CD4-positive, CD25-positive, alpha-beta regulatory T cell (primary cell): ENCODE results near the gene DRGX. TPM values are rescaled to one million over a fixed set of nuclear protein-coding genes. Genes with fewer than 3 reads are reported as not detected.

Source experiments
- ATAC-seq, 2 donors: fragments of 150-1000 bp; cut with Tn5 transposase; one replicate each; pipeline ENCODE4 v1.10.0; 2021; ENCODE audit warnings: low read depth in 2 of 2, moderate number of reproducible peaks in 2 of 2, moderate library complexity in 1 of 2
- DNase-seq, 3 donors: peaks; one replicate each; pipeline versions ENCODE4 v3.0.0 to v3.0.0-alpha.2; 2012 to 2022; ENCODE audit warnings: mixed read lengths in 1 of 3
- H3K27ac ChIP-seq: one replicate; pipeline ENCODE4 v1.7.0; 2013; ENCODE audit warnings: mild to moderate bottlenecking, low read length; ENCODE audit not compliant: insufficient read depth, poor library complexity, severe bottlenecking
- H3K27me3 ChIP-seq: one replicate; pipeline ENCODE4 v1.7.0; 2013; ENCODE audit warnings: low read length; ENCODE audit not compliant: control insufficient read depth, insufficient read depth
- H3K36me3 ChIP-seq: one replicate; pipeline ENCODE4 v1.7.0; 2013; ENCODE audit warnings: mild to moderate bottlenecking, low read length, moderate library complexity; ENCODE audit not compliant: control insufficient read depth, insufficient read depth
- H3K4me1 ChIP-seq: 2 replicates; pipeline ENCODE4 v1.7.0; 2013; ENCODE audit warnings: mild to moderate bottlenecking, low read length; ENCODE audit not compliant: insufficient read depth, control insufficient read depth, poor library complexity, severe bottlenecking
- H3K4me3 ChIP-seq: one replicate; pipeline ENCODE4 v1.7.0; 2013; ENCODE audit warnings: low read depth, mild to moderate bottlenecking, low read length, moderate library complexity
- H3K9me3 ChIP-seq, 2 experiments: 1 replicate in 1 of 2; 2 replicates in 1 of 2; pipeline ENCODE4 v1.7.0; 2013; ENCODE audit warnings: low read length in 2 of 2, mild to moderate bottlenecking in 1 of 2, moderate library complexity in 1 of 2; ENCODE audit not compliant: control insufficient read depth in 2 of 2
- H3K27ac Mint-ChIP-seq, 3 donors: one replicate each; pipeline ENCODE4 v1.8.0; 2020 to 2022; ENCODE audit warnings: mild to moderate bottlenecking in 3 of 3, mixed read lengths in 3 of 3, moderate library complexity in 2 of 3
- H3K27me3 Mint-ChIP-seq: one replicate; pipeline ENCODE4 v1.8.0; 2022; ENCODE audit warnings: mild to moderate bottlenecking, mixed read lengths
- H3K36me3 Mint-ChIP-seq: one replicate; pipeline ENCODE4 v1.8.0; 2020; ENCODE audit warnings: mixed read lengths
- H3K4me1 Mint-ChIP-seq, 4 donors: one replicate each; pipeline ENCODE4 v1.8.0; 2020 to 2022; ENCODE audit warnings: mixed read lengths in 4 of 4, mild to moderate bottlenecking in 1 of 4
- H3K4me3 Mint-ChIP-seq, 4 donors: one replicate each; pipeline ENCODE4 v1.8.0; 2020 to 2022; ENCODE audit warnings: mild to moderate bottlenecking in 4 of 4, mixed read lengths in 4 of 4, moderate library complexity in 3 of 4
- H3K9me3 Mint-ChIP-seq, 7 donors: one replicate each; pipeline ENCODE4 v1.8.0; 2020 to 2022; ENCODE audit warnings: mixed read lengths in 7 of 7, mild to moderate bottlenecking in 3 of 7, moderate library complexity in 2 of 7
- polyA plus RNA-seq, 4 donors: library from polyadenylated mRNA; unstranded; fragments of 300-500 nt; fragmentation: Illumina TruSeq; gene quantifications; one replicate each; pipeline ENCODE4 v1.2.3, GENCODE V29; 2021
- total RNA-seq: library from RNA; stranded (reverse); gene quantifications from one replicate; pipeline ENCODE4 v1.2.3, GENCODE V29; 2022

The DRGX gene
- total and polyA plus RNA-seq, 5 donors from 2014 or later, result not detected

DNA sequence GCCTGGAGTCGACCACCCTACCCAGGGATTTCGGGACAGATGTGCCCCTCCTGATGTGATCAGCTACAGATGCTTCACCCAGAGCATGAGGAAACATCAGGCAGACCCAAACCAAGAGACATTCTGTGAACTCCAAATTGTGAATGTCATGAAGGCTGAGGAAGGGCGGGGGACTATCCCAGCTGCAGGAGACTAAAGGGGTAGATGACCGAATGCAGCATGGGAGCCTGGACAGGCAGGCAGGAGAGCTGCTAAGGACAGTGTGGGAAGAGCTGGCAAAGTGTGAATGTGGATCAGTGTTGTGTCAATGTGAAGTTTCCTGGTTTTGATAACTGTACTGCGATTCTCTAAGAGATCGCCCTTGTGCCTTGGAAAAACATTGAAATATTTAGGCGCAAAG is 19.2 kb upstream of the DRGX start:
- H3K4me3 Mint-ChIP-seq, result no peak overlapping the region
- H3K36me3 Mint-ChIP-seq, result no peaks in the 10 kb centered on the region
- H3K4me1 Mint-ChIP-seq, result no peaks in the 10 kb centered on the region
- no peak overlapping the region for H3K27ac ChIP-seq
- H3K9me3 ChIP-seq, result no peaks in the 10 kb centered on the region
- H3K27me3 Mint-ChIP-seq, result peaks cover 9% of the 10 kb centered on the region
- ATAC-seq, result no peak
- H3K36me3 ChIP-seq, result no peaks in the 10 kb centered on the region
- peaks cover 0 to 2% (median 0%) of the 10 kb centered on the region in 7 donors for H3K9me3 Mint-ChIP-seq
- DNase-seq, result no peak
- H3K4me3 ChIP-seq, result no peak overlapping the region
- no peak overlapping the region for H3K27ac Mint-ChIP-seq
- H3K4me1 ChIP-seq, result no peaks in the 10 kb centered on the region
- H3K27me3 ChIP-seq, result no peaks in the 10 kb centered on the region

DNA sequence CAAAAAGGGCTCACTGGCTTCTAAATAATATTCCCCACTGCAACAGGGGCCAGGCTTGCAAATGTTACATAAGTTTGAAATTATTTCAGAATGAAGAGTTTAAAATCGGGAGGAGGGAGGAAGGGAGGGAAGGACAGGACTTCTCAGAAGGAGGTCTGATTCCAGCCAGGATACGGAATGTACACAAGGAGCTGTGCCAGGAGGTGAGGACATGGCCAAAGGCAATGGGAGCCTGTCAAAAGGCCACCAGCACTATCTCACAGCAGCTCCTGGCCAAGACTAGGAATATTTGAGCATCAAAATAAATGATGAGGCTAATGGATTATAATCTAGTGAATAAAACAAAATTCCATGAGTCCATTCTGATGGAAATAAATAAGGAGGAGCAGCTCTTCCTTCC is 18.6 kb upstream of the DRGX start:
- Mint-ChIP-seq H3K27me3 (peaks cover 9% of the 10 kb centered on the region), H3K36me3 (no peaks in the 10 kb centered on the region)

DNA sequence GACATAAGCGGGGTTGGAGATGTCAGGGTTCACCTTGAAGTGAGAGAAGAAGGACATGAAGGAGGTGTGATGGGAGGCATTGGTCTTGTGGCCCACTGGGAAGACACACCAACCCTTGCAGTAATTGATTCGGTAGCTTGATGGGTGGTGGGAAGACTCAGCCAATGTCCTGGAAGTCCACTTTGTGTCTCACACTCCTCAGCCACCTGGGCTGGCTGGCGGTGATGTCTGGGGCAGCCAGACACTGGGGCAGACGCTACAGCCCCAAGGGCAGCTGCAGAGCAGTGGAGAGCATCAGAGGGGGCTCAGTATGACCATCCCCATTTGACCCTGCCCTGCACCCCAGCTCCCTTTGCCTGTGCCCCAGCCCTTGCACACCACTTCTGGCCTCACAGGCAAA is 16.7 kb upstream of the DRGX start:
- Histone ChIP-seq H3K9me3 (no peaks in the 10 kb centered on the region), H3K27ac (no peak overlapping the region), H3K4me1 (no peaks in the 10 kb centered on the region), H3K27me3 (no peaks in the 10 kb centered on the region), H3K4me3 (no peak overlapping the region), H3K36me3 (no peaks in the 10 kb centered on the region)
- DNase-seq, result no peak
- Mint-ChIP-seq H3K4me3 (no peak overlapping the region), H3K9me3 (peaks cover 0 to 2% (median 0%) of the 10 kb centered on the region in 7 donors), H3K4me1 (peaks cover 0 to 2% (median 0%) of the 10 kb centered on the region in 4 donors), H3K27me3 (peaks cover 17% of the 10 kb centered on the region), H3K36me3 (no peaks in the 10 kb centered on the region), H3K27ac (no peak overlapping the region)
- ATAC-seq, result no peak

More for the DNA sequence above, 18.6 kb upstream of the DRGX start:
- Histone ChIP-seq H3K27ac (no peak overlapping the region), H3K4me3 (no peak overlapping the region), H3K36me3 (no peaks in the 10 kb centered on the region), H3K27me3 (no peaks in the 10 kb centered on the region), H3K9me3 (no peaks in the 10 kb centered on the region), H3K4me1 (no peaks in the 10 kb centered on the region)
- ATAC-seq (no peak), DNase-seq (no peak)
- Mint-ChIP-seq H3K4me1 (no peaks in the 10 kb centered on the region), H3K9me3 (peaks cover 0 to 2% (median 0%) of the 10 kb centered on the region in 7 donors), H3K27ac (no peak overlapping the region), H3K4me3 (no peak overlapping the region)

DNA sequence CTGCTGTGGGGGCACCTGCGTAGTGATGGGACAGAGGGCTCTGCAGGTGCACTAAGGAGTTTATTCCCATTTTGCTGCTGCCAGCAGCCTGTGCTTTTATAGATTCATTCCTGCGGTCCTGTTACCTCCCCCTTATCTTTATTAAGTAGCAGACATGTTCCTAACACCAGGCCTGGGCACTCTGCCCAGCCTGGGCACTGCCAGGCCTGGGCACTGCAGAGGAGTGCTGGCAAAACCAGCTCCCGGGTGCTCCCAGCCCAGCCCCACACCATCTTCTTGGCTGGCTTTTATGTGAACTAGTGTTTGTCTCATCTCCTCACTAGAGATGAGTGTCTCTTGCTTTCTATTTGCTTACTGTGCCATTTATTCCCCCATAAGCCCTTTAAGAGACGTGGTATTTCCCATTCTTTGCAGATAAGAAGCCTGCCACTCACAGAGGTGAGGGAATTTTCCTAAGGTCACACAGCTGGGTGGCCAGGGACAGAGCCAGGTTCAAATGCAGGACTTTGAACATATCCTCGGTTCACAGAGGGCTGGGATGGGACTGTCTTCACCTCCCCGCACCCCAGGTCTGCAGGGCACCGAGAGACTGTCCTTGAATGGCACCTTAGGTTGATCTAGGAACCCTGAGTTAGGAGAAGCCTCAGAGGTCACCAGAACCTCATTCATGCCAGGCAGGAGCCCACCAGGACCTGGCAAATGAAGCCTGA is 14.6 kb upstream of the DRGX start:
- Mint-ChIP-seq H3K9me3 (peaks cover 0 to 2% (median 0%) of the 10 kb centered on the region in 7 donors), H3K4me3 (no peak overlapping the region), H3K4me1 (peaks cover 0 to 2% (median 0%) of the 10 kb centered on the region in 4 donors), H3K36me3 (no peaks in the 10 kb centered on the region), H3K27ac (no peak overlapping the region), H3K27me3 (peaks cover 22% of the 10 kb centered on the region)
- ATAC-seq, result no peak
- no peak overlapping the region for H3K4me3 ChIP-seq
- peaks cover 2% of the 10 kb centered on the region for H3K27me3 ChIP-seq
- no peak overlapping the region for H3K27ac ChIP-seq
- H3K4me1 ChIP-seq, result no peaks in the 10 kb centered on the region
- DNase-seq, result no peak
- no peaks in the 10 kb centered on the region for H3K9me3 ChIP-seq
- no peaks in the 10 kb centered on the region for H3K36me3 ChIP-seq

DNA sequence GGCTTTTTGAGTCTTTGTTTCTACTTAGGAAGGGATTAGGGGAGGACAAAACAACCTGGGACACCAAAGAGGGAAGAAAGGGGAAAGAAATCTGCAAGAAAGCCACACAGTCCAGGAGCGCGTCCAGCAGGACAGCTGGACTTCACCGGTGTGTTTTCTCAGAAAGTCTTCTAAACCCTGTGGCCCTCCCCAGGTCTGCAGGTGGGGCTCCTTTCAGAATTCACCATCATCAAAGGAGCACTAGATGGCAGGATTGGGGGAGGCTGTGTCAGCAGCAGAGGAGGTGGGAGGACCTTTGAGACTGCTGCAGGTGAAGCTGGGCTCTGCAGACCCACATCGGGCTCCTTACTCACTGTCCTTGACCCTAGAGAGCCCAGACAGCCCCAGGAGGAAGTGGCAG is 13.9 kb upstream of the DRGX start:
- ATAC-seq (no peak), DNase-seq (no peak)
- no peaks in the 10 kb centered on the region for H3K36me3 ChIP-seq
- H3K27ac ChIP-seq, result no peak overlapping the region
- Mint-ChIP-seq H3K27me3 (peaks cover 18% of the 10 kb centered on the region), H3K36me3 (no peaks in the 10 kb centered on the region), H3K9me3 (peaks cover 0 to 2% (median 0%) of the 10 kb centered on the region in 7 donors), H3K4me3 (no peak overlapping the region), H3K4me1 (peaks cover 0 to 2% (median 0%) of the 10 kb centered on the region in 4 donors), H3K27ac (no peak overlapping the region)
- H3K4me3 ChIP-seq, result no peak overlapping the region
- H3K27me3 ChIP-seq, result peaks cover 2% of the 10 kb centered on the region
- no peaks in the 10 kb centered on the region for H3K4me1 ChIP-seq
- H3K9me3 ChIP-seq, result no peaks in the 10 kb centered on the region

DNA sequence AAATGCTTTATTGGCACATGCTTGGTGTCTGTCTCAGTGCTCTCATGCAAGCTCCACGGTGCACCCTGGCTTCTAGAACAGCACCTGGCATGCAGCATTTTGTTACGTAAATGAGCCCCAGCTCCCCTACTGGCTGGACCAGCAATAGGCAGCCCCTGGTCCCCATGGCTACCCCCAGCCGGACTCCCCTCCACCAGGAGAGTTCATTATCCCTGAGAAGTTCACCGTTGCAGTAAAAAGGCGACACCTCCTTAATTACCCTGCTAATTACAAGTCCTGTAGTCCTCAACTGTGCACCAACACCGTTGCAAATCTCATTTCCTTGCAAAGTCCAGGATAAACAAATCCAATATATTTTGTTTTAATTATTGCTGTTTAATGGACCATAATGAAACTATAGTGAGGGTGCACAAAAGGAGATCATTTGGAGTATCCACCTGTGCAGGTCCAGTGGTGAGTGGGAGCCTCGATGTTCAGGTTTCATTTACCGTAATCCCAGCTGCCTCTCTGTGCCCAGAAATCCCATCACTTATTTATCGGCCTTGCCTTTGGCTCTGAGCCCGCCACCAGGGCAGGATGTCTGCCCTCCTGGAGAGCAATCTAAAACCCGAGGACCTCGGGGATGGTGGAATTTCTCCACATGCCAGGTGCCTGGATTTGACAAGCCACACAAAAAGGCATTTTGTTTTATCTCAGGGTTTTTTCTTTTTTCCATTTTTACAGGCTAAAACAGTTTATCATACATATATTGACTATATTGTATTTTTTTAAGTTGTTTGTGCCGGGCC is 12.8 kb upstream of the DRGX start:
- H3K4me3 ChIP-seq, result no peak overlapping the region
- Mint-ChIP-seq H3K27me3 (peaks cover 28% of the 10 kb centered on the region), H3K4me1 (peaks cover 0 to 2% (median 0%) of the 10 kb centered on the region in 4 donors), H3K4me3 (no peak overlapping the region), H3K27ac (no peak overlapping the region), H3K9me3 (peaks cover 0 to 2% (median 0%) of the 10 kb centered on the region in 7 donors), H3K36me3 (no peaks in the 10 kb centered on the region)
- no peak overlapping the region for H3K27ac ChIP-seq
- no peaks in the 10 kb centered on the region for H3K36me3 ChIP-seq
- DNase-seq (peak in 1 of 3 donors; percentile 3), ATAC-seq (no peak)
- peaks cover 2% of the 10 kb centered on the region for H3K27me3 ChIP-seq
- no peaks in the 10 kb centered on the region for H3K4me1 ChIP-seq
- H3K9me3 ChIP-seq, result no peaks in the 10 kb centered on the region

DNA sequence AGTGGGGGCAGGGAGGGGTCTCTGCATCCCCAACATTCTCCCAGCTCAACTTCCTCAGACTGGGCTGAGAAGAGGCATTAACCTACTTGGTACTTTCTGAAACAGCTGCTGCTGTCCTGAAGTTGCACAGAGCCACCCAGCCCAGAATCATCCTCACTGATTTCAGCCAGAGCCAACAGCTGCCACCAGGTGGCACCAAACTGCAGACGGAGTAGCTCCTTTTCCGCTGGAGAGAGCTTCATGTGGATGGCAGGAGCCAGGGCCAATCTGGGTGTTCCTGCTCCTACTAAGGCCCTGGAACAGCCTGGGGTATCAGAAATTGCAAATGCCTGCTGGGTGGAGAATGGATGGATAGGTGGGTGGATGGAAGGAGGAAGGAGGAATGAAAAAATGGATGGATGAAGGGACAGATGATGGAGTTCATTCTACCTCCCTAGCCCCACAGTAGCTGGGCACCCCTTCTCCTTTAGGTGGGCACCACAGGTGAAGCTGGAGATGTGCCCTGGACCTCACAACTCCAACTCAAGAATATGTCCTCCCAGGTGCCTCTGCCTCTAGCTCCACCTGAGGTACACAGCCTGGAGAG is 11.8 kb upstream of the DRGX start:
- H3K27me3 Mint-ChIP-seq, result peaks cover 28% of the 10 kb centered on the region
- Histone ChIP-seq H3K4me3 (no peak overlapping the region), H3K9me3 (no peaks in the 10 kb centered on the region), H3K27ac (no peak overlapping the region), H3K36me3 (no peaks in the 10 kb centered on the region), H3K27me3 (peaks cover 2% of the 10 kb centered on the region), H3K4me1 (no peaks in the 10 kb centered on the region)
- no peak overlapping the region for H3K27ac Mint-ChIP-seq
- no peaks in the 10 kb centered on the region for H3K36me3 Mint-ChIP-seq
- peaks cover 0 to 2% (median 0%) of the 10 kb centered on the region in 7 donors for H3K9me3 Mint-ChIP-seq
- no peak overlapping the region for H3K4me3 Mint-ChIP-seq
- ATAC-seq, result peak; percentile 33 to 44
- peak; percentile 32 to 61 (median 49) for DNase-seq
- peaks cover 0 to 2% (median 0%) of the 10 kb centered on the region in 4 donors for H3K4me1 Mint-ChIP-seq
